GM23338 (cell line): ENCODE results near the gene POLR1E. TPM values are rescaled to one million over a fixed set of nuclear protein-coding genes. Genes with fewer than 3 reads are reported as not detected.

Experiments used
- ATAC-seq: fragments of 200-7000 bp; cut with Tn5 transposase; 3 replicates; pipeline ENCODE4 v1.9.1; 2020
- DNase-seq: peaks from one replicate; pipeline ENCODE4 v3.0.0-alpha.2; 2015; ENCODE audit warnings: low spot score
- H2AFZ ChIP-seq: fragments of 200-600 bp; sonication (generic); 2 replicates; pipeline ENCODE4 v1.8.0; 2016; ENCODE audit warnings: antibody characterized with exemption, mild to moderate bottlenecking, moderate library complexity
- H3F3A ChIP-seq: fragments of 200-600 bp; sonication (generic); replicated peaks from 2 replicates; pipeline ENCODE4 v1.8.0; 2017; ENCODE audit warnings: antibody characterized with exemption, mixed run types, low read depth
- H3K27ac ChIP-seq: fragments of 200-600 bp; sonication (generic); 2 replicates; pipeline ENCODE4 v1.6.1; 2016; ENCODE audit warnings: low read depth
- H3K27me3 ChIP-seq: fragments of 200-600 bp; sonication (generic); 2 replicates; pipeline ENCODE4 v1.8.0; 2016; ENCODE audit warnings: mild to moderate bottlenecking, mixed run types, moderate library complexity; ENCODE audit not compliant: insufficient read depth
- H3K36me3 ChIP-seq: fragments of 200-600 bp; sonication (generic); 2 replicates; pipeline ENCODE4 v1.8.0; 2016; ENCODE audit warnings: mild to moderate bottlenecking; ENCODE audit not compliant: insufficient read depth
- H3K4me1 ChIP-seq: fragments of 200-600 bp; sonication (generic); 2 replicates; pipeline ENCODE4 v1.8.0; 2016; ENCODE audit warnings: mild to moderate bottlenecking, moderate library complexity; ENCODE audit not compliant: insufficient read depth
- H3K4me2 ChIP-seq: fragments of 200-600 bp; sonication (generic); 2 replicates; pipeline ENCODE4 v1.7.1; 2017; ENCODE audit warnings: mixed run types
- H3K4me3 ChIP-seq: fragments of 200-600 bp; sonication (generic); 2 replicates; pipeline ENCODE4 v1.6.1; 2016; ENCODE audit warnings: mixed run types
- H3K79me2 ChIP-seq: fragments of 200-600 bp; sonication (generic); replicated peaks from 2 replicates; pipeline ENCODE4 v1.8.0; 2017; ENCODE audit warnings: mild to moderate bottlenecking; ENCODE audit not compliant: insufficient read depth
- H3K9me2 ChIP-seq: fragments of 200-600 bp; sonication (generic); 2 replicates; pipeline ENCODE4 v1.8.0; 2017; ENCODE audit not compliant: insufficient read depth
- H4K20me1 ChIP-seq: fragments of 200-600 bp; sonication (generic); replicated peaks from 2 replicates; pipeline ENCODE4 v1.8.0; 2017; ENCODE audit warnings: mild to moderate bottlenecking; ENCODE audit not compliant: insufficient read depth
- H3K27ac Mint-ChIP-seq: 2 replicates; pipeline ENCODE4 v1.8.0; 2020; ENCODE audit warnings: inconsistent platforms, mild to moderate bottlenecking, moderate library complexity, mixed read lengths
- H3K27me3 Mint-ChIP-seq: 3 replicates; pipeline ENCODE4 v1.8.0; 2022; ENCODE audit warnings: low read depth, mild to moderate bottlenecking, moderate library complexity, mixed read lengths, inconsistent platforms; ENCODE audit not compliant: insufficient read depth, poor library complexity
- H3K36me3 Mint-ChIP-seq: 3 replicates; pipeline ENCODE4 v1.8.0; 2021; ENCODE audit warnings: low read depth, mild to moderate bottlenecking, inconsistent platforms, moderate library complexity, mixed read lengths
- H3K4me1 Mint-ChIP-seq: 3 replicates; pipeline ENCODE4 v1.8.0; 2020; ENCODE audit warnings: mild to moderate bottlenecking, inconsistent platforms, mixed read lengths
- H3K4me3 Mint-ChIP-seq: 3 replicates; pipeline ENCODE4 v1.8.0; 2021; ENCODE audit warnings: moderate library complexity, mild to moderate bottlenecking, inconsistent platforms, mixed read lengths
- H3K9me3 Mint-ChIP-seq: 3 replicates; pipeline ENCODE4 v1.8.0; 2020; ENCODE audit warnings: moderate library complexity, mild to moderate bottlenecking, inconsistent platforms, mixed read lengths
- CTCF ChIP-seq, 2 experiments: fragments of 200-600 bp in 1 of 2; sonication (generic) in 1 of 2; conservative IDR thresholded peaks; 2 replicates each; pipeline versions ENCODE4 v1.5.1 to v1.6.1; 2016 to 2017; ENCODE audit warnings: antibody characterized with exemption in 2 of 2, low read depth in 2 of 2, mild to moderate bottlenecking in 2 of 2, moderate library complexity in 1 of 2
- ETS1 ChIP-seq: IDR thresholded peaks from 2 replicates; pipeline ENCODE4 v1.6.1; 2016; ENCODE audit warnings: antibody characterized with exemption
- EZH2 ChIP-seq: fragments of 200-600 bp; sonication (generic); IDR thresholded peaks from one replicate; pipeline ENCODE4 v1.8.0; 2017; ENCODE audit warnings: antibody characterized with exemption, mild to moderate bottlenecking, low read depth; ENCODE audit not compliant: unreplicated experiment
- EZH2phosphoT487 ChIP-seq: fragments of 200-600 bp; sonication (generic); IDR thresholded peaks from one replicate; pipeline ENCODE4 v1.8.1; 2018; ENCODE audit warnings: antibody characterized with exemption; ENCODE audit not compliant: unreplicated experiment
- NANOG ChIP-seq: IDR thresholded peaks from 2 replicates; pipeline ENCODE4 v1.6.1; 2016; ENCODE audit warnings: antibody characterized with exemption, borderline replicate concordance
- POLR2AphosphoS5 ChIP-seq: IDR thresholded peaks from 2 replicates; pipeline ENCODE4 v1.6.1; 2016; ENCODE audit warnings: antibody characterized with exemption, low read depth
- REST ChIP-seq: IDR thresholded peaks from one replicate; pipeline ENCODE4 v1.6.1; 2018; ENCODE audit warnings: antibody characterized with exemption; ENCODE audit not compliant: unreplicated experiment
- STAT1 ChIP-seq: IDR thresholded peaks from one replicate; pipeline ENCODE4 v1.6.1; 2016; ENCODE audit warnings: antibody characterized with exemption; ENCODE audit not compliant: unreplicated experiment
- ZNF114 ChIP-seq: fragments of 250-450 bp; sonication (Bioruptor Pico); IDR thresholded peaks from 2 replicates; pipeline ENCODE4 v1.5.0; 2020; ENCODE audit warnings: mild to moderate bottlenecking, moderate library complexity
- polyA plus RNA-seq: library from polyadenylated mRNA; unstranded; fragments of >200 nt; fragmentation: Nextera tagmentation; extraction: Ambion mirVana; gene quantifications from 2 replicates; pipeline ENCODE4 v1.2.1, GENCODE V29; 2016
- total RNA-seq: library from RNA; depleted of rRNA; stranded (reverse); fragments of >200 nt; shearing (Covaris generic); gene quantifications from 2 replicates; pipeline ENCODE4 v1.2.3, GENCODE V29; 2014

Gene POLR1E
- total and polyA plus RNA-seq, 2 experiments from 2014 or later, result 19.2 to 45.5 TPM

GRCh38 chr9:37514999-37515398 is 29.3 kb downstream of the POLR1E start:
- no peaks in the 10 kb centered on the region for H3K36me3 ChIP-seq
- no peaks in the 10 kb centered on the region for H3K9me2 ChIP-seq
- H3K4me1 Mint-ChIP-seq, result peaks cover 7% of the 10 kb centered on the region; the same call in 2 of the 3 replicates
- H3K27ac ChIP-seq, result no peak overlapping the region
- H3K4me2 ChIP-seq, result no peak overlapping the region
- no peak overlapping the region for H3K27ac Mint-ChIP-seq
- no peaks in the 10 kb centered on the region for H3K27me3 ChIP-seq
- H3K4me3 ChIP-seq, result no peak overlapping the region
- ATAC-seq (no peak), DNase-seq (no peak)
- TF ChIP-seq STAT1, result no peak
- no peak for TF ChIP-seq ETS1
- no peak for TF ChIP-seq REST
- H3K36me3 Mint-ChIP-seq, result peaks cover 11% of the 10 kb centered on the region
- no peaks in the 10 kb centered on the region for H3K4me1 ChIP-seq
- H2AFZ ChIP-seq, result no peak overlapping the region
- no peak overlapping the region for H3K4me3 Mint-ChIP-seq
- H3K79me2 ChIP-seq, result no peaks in the 10 kb centered on the region
- peaks cover 17% of the 10 kb centered on the region for H3K27me3 Mint-ChIP-seq
- H3K9me3 Mint-ChIP-seq, result no peaks in the 10 kb centered on the region
- no peaks in the 10 kb centered on the region for H4K20me1 ChIP-seq
- no peaks in the 10 kb centered on the region for H3F3A ChIP-seq

- H3K4me2 ChIP-seq, result no peak overlapping the region
- Mint-ChIP-seq H3K36me3 (peaks cover 14% of the 10 kb centered on the region), H3K9me3 (no peaks in the 10 kb centered on the region), H3K4me1 (peaks cover 7% of the 10 kb centered on the region; the same call in 2 of the 3 replicates), H3K27me3 (peaks cover 17% of the 10 kb centered on the region), H3K4me3 (no peak overlapping the region), H3K27ac (peak overlapping the region; percentile 5; the same call in 1 of the 2 replicates)
- no peak overlapping the region for H3K4me3 ChIP-seq
- DNase-seq, result no peak
- no peaks in the 10 kb centered on the region for H3K9me2 ChIP-seq
- no peaks in the 10 kb centered on the region for H3K79me2 ChIP-seq
- H3K36me3 ChIP-seq, result no peaks in the 10 kb centered on the region
- no peak for ATAC-seq
- no peak overlapping the region for H3K27ac ChIP-seq
- no peaks in the 10 kb centered on the region for H3K4me1 ChIP-seq
- H4K20me1 ChIP-seq, result no peaks in the 10 kb centered on the region
- H3F3A ChIP-seq, result no peaks in the 10 kb centered on the region
- H3K27me3 ChIP-seq, result no peaks in the 10 kb centered on the region
- H2AFZ ChIP-seq, result no peak overlapping the region
- TF ChIP-seq CTCF (conservative IDR thresholded peaks at IDR 0.05; ENCODE audit: low read depth in 2 of 2) (no peak), NANOG (no peak), EZH2phosphoT487 (no peak), EZH2 (no peak), ZNF114 (CRISPR knock-in tag) (no peak), POLR2AphosphoS5 (no peak)
Measured at GRCh38 chr9:37515620-37516258, 30.0 kb downstream of the POLR1E start.
